ENCODE results near the gene B3GNT5. TPM values are rescaled to one million over a fixed set of nuclear protein-coding genes. Genes with fewer than 3 reads are reported as not detected.

The B3GNT5 gene
- total and polyA plus RNA-seq, 2 experiments from 2014 or later = 4.9 to 6.4 TPM

DNA sequence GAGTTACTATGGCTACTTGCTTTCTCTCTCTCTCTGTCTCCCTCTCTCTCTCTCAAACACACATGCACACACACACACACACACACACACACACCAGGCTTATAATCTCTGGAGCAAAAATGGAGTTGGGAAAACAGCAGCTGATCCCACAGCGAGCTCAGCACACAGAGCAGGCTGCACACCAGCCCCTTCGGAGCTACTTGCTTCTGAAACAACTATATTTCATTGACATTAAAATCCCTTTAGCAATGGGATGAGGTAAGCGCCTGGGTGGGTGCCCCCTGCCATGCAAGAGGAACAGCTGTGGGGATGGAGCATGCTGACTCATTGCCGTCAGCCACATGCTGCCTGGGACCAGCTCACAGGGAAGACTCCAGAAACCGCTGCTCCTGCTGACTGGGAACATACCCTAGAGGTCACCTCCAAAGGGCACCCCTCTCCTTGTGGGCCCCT lies 45.7 kb downstream of the B3GNT5 start:
- H3K4me1 Mint-ChIP-seq = peaks cover 16% of the 10 kb centered on the region
- peak overlapping the region; percentile 79 for H3K27ac Mint-ChIP-seq
- no peaks in the 10 kb centered on the region for H3K27me3 ChIP-seq (ENCODE audit: insufficient read depth)
- no peaks in the 10 kb centered on the region for H3F3A ChIP-seq (replicated peaks; ENCODE audit: low read depth)
- H3K4me1 ChIP-seq (ENCODE audit: insufficient read depth) = peaks cover 15% of the 10 kb centered on the region
- H3K27me3 Mint-ChIP-seq (ENCODE audit: insufficient read depth, low read depth, poor library complexity) = peaks cover 10% of the 10 kb centered on the region
- no peak overlapping the region for H2AFZ ChIP-seq
- peaks cover 7% of the 10 kb centered on the region; the same call in 1 of the 2 replicates for H3K36me3 ChIP-seq (ENCODE audit: insufficient read depth)
- ATAC-seq (peak; percentile 88), DNase-seq (ENCODE audit: low spot score) (peak; percentile 50)
- H3K4me3 ChIP-seq = no peak overlapping the region
- H3K27ac ChIP-seq (ENCODE audit: low read depth) = 0 out of 2 replicates have a peak overlapping the region, but pooled peaks have one; percentile 66
- TF ChIP-seq, protein P1, sequence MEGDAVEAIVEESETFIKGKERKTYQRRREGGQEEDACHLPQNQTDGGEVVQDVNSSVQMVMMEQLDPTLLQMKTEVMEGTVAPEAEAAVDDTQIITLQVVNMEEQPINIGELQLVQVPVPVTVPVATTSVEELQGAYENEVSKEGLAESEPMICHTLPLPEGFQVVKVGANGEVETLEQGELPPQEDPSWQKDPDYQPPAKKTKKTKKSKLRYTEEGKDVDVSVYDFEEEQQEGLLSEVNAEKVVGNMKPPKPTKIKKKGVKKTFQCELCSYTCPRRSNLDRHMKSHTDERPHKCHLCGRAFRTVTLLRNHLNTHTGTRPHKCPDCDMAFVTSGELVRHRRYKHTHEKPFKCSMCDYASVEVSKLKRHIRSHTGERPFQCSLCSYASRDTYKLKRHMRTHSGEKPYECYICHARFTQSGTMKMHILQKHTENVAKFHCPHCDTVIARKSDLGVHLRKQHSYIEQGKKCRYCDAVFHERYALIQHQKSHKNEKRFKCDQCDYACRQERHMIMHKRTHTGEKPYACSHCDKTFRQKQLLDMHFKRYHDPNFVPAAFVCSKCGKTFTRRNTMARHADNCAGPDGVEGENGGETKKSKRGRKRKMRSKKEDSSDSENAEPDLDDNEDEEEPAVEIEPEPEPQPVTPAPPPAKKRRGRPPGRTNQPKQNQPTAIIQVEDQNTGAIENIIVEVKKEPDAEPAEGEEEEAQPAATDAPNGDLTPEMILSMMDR (conservative IDR thresholded peaks at IDR 0.05; ENCODE audit: low read depth in 2 of 2) = no peak
- TF ChIP-seq, protein P2, sequence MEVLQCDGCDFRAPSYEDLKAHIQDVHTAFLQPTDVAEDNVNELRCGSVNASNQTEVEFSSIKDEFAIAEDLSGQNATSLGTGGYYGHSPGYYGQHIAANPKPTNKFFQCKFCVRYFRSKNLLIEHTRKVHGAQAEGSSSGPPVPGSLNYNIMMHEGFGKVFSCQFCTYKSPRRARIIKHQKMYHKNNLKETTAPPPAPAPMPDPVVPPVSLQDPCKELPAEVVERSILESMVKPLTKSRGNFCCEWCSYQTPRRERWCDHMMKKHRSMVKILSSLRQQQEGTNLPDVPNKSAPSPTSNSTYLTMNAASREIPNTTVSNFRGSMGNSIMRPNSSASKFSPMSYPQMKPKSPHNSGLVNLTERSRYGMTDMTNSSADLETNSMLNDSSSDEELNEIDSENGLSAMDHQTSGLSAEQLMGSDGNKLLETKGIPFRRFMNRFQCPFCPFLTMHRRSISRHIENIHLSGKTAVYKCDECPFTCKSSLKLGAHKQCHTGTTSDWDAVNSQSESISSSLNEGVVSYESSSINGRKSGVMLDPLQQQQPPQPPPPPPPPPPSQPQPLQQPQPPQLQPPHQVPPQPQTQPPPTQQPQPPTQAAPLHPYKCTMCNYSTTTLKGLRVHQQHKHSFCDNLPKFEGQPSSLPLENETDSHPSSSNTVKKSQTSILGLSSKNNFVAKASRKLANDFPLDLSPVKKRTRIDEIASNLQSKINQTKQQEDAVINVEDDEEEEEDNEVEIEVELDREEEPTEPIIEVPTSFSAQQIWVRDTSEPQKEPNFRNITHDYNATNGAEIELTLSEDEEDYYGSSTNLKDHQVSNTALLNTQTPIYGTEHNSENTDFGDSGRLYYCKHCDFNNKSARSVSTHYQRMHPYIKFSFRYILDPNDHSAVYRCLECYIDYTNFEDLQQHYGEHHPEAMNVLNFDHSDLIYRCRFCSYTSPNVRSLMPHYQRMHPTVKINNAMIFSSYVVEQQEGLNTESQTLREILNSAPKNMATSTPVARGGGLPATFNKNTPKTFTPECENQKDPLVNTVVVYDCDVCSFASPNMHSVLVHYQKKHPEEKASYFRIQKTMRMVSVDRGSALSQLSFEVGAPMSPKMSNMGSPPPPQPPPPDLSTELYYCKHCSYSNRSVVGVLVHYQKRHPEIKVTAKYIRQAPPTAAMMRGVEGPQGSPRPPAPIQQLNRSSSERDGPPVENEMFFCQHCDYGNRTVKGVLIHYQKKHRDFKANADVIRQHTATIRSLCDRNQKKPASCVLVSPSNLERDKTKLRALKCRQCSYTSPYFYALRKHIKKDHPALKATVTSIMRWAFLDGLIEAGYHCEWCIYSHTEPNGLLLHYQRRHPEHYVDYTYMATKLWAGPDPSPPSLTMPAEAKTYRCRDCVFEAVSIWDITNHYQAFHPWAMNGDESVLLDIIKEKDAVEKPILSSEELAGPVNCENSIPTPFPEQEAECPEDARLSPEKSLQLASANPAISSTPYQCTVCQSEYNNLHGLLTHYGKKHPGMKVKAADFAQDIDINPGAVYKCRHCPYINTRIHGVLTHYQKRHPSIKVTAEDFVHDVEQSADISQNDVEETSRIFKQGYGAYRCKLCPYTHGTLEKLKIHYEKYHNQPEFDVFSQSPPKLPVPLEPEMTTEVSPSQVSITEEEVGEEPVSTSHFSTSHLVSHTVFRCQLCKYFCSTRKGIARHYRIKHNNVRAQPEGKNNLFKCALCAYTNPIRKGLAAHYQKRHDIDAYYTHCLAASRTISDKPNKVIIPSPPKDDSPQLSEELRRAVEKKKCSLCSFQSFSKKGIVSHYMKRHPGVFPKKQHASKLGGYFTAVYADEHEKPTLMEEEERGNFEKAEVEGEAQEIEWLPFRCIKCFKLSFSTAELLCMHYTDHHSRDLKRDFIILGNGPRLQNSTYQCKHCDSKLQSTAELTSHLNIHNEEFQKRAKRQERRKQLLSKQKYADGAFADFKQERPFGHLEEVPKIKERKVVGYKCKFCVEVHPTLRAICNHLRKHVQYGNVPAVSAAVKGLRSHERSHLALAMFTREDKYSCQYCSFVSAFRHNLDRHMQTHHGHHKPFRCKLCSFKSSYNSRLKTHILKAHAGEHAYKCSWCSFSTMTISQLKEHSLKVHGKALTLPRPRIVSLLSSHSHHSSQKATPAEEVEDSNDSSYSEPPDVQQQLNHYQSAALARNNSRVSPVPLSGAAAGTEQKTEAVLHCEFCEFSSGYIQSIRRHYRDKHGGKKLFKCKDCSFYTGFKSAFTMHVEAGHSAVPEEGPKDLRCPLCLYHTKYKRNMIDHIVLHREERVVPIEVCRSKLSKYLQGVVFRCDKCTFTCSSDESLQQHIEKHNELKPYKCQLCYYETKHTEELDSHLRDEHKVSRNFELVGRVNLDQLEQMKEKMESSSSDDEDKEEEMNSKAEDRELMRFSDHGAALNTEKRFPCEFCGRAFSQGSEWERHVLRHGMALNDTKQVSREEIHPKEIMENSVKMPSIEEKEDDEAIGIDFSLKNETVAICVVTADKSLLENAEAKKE (CRISPR knock-in tag; IDR thresholded peaks at IDR 0.05) = no peak
- TF ChIP-seq, protein P3, sequence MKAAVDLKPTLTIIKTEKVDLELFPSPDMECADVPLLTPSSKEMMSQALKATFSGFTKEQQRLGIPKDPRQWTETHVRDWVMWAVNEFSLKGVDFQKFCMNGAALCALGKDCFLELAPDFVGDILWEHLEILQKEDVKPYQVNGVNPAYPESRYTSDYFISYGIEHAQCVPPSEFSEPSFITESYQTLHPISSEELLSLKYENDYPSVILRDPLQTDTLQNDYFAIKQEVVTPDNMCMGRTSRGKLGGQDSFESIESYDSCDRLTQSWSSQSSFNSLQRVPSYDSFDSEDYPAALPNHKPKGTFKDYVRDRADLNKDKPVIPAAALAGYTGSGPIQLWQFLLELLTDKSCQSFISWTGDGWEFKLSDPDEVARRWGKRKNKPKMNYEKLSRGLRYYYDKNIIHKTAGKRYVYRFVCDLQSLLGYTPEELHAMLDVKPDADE (IDR thresholded peaks at IDR 0.05) = no peak
- TF ChIP-seq NANOG (IDR thresholded peaks at IDR 0.05; ENCODE audit: borderline replicate concordance) (no peak), ZNF114 (CRISPR knock-in tag; IDR thresholded peaks at IDR 0.05) (no peak), POLR2AphosphoS5 (IDR thresholded peaks at IDR 0.05; ENCODE audit: low read depth) (no peak), CREB1 (CRISPR knock-in tag; IDR thresholded peaks at IDR 0.05; ENCODE audit: low read depth) (no peak), JUNB (IDR thresholded peaks at IDR 0.05; ENCODE audit: unreplicated experiment) (no peak), ZNF331 (CRISPR knock-in tag; IDR thresholded peaks at IDR 0.05; ENCODE audit: low read depth) (no peak), EZH2 (IDR thresholded peaks at IDR 0.05; ENCODE audit: low read depth, unreplicated experiment) (no peak)
- peaks cover 17% of the 10 kb centered on the region for H3K36me3 Mint-ChIP-seq (ENCODE audit: low read depth)
- H3K79me2 ChIP-seq (replicated peaks; ENCODE audit: insufficient read depth) = no peaks in the 10 kb centered on the region; the same call in 1 of the 2 replicates
- H3K9me2 ChIP-seq (ENCODE audit: insufficient read depth) = no peaks in the 10 kb centered on the region
- no peak overlapping the region for H3K4me3 Mint-ChIP-seq
- no peaks in the 10 kb centered on the region for H3K9me3 Mint-ChIP-seq
- H3K4me2 ChIP-seq = peak overlapping the region; percentile 28; the same call in 1 of the 2 replicates
- no peaks in the 10 kb centered on the region for H4K20me1 ChIP-seq (replicated peaks; ENCODE audit: insufficient read depth)
